Caco-2 (cell line): ENCODE data around the gene PACSIN1. TPM values are rescaled to one million over a fixed set of nuclear protein-coding genes. Genes with fewer than 3 reads are reported as not detected.

ENCODE experiments used
- BruUV-seq: library from RNA; stranded (reverse); fragments of 400-500 nt; replicated peaks from 2 replicates; lab custom pipeline; 2021; lab: Mats Ljungman, UMichigan
- CTCF ChIA-PET: fragments of 300-600 bp; sonication (Branson Sonifier 250); formaldehyde crosslinking; loops from one replicate; lab custom pipeline; 2022; ENCODE audit warnings: antibody characterized with exemption; lab: Charles Lee
- POLR2A ChIA-PET: fragments of 300-600 bp; sonication (Branson Sonifier 250); formaldehyde crosslinking; loops from one replicate; lab custom pipeline; 2022; ENCODE audit warnings: antibody characterized with exemption; lab: Charles Lee
- DNase-seq, 2 experiments: peaks; one replicate each; pipeline versions ENCODE4 v3.0.0 to v3.0.0-alpha.2; 2020 to 2022
- H3K27me3 ChIP-seq: replicated peaks from 2 replicates; pipeline ENCODE4 v1.6.0; 2011; ENCODE audit warnings: low read length; ENCODE audit not compliant: control insufficient read depth, insufficient read depth
- H3K36me3 ChIP-seq: 2 replicates; pipeline ENCODE4 v1.5.1; 2011; ENCODE audit warnings: low read length; ENCODE audit not compliant: control insufficient read depth, insufficient read depth
- H3K4me1 ChIP-seq: fragments of 250-450 bp; sonication (Bioruptor Pico); 2 replicates; pipeline ENCODE4 v1.5.1; 2020; ENCODE audit warnings: mild to moderate bottlenecking
- H3K4me3 ChIP-seq: 2 replicates; pipeline ENCODE4 v1.5.1; 2011; ENCODE audit warnings: low read depth, mild to moderate bottlenecking, control low read depth, low read length
- H3K9me3 ChIP-seq: fragments of 250-450 bp; sonication (Bioruptor Pico); 2 replicates; pipeline ENCODE4 v1.5.1; 2020; ENCODE audit warnings: mild to moderate bottlenecking, moderate library complexity
- H3K27ac Mint-ChIP-seq: one replicate; pipeline ENCODE4 v1.8.0; 2022; ENCODE audit warnings: mixed read lengths; ENCODE audit not compliant: unreplicated experiment
- H3K27me3 Mint-ChIP-seq: one replicate; pipeline ENCODE4 v1.8.0; 2022; ENCODE audit warnings: mixed read lengths; ENCODE audit not compliant: insufficient read depth, unreplicated experiment
- H3K36me3 Mint-ChIP-seq: one replicate; pipeline ENCODE4 v1.8.0; 2022; ENCODE audit warnings: mild to moderate bottlenecking, mixed read lengths; ENCODE audit not compliant: insufficient read depth, unreplicated experiment
- H3K4me1 Mint-ChIP-seq: one replicate; pipeline ENCODE4 v1.8.0; 2022; ENCODE audit warnings: low read depth, mixed read lengths; ENCODE audit not compliant: unreplicated experiment
- H3K4me3 Mint-ChIP-seq: one replicate; pipeline ENCODE4 v1.8.0; 2022; ENCODE audit warnings: mild to moderate bottlenecking, moderate library complexity, mixed read lengths; ENCODE audit not compliant: unreplicated experiment
- H3K9me3 Mint-ChIP-seq: one replicate; pipeline ENCODE4 v1.8.0; 2022; ENCODE audit warnings: mixed read lengths; ENCODE audit not compliant: unreplicated experiment
- intact Hi-C: fragments of 100-400 bp; cut with micrococcal nuclease; formaldehyde crosslinking; loops from one replicate; pipeline ENCODE4 v1.10.0; 2022; ENCODE audit not compliant: unreplicated experiment
- total RNA-seq: library from RNA; stranded (reverse); gene quantifications from 2 replicates; pipeline ENCODE4 v1.2.3, GENCODE V29; 2022
- TF ChIP-seq, protein P1 (sequence below), 2 experiments: fragments of 200-600 bp in 1 of 2; IDR thresholded peaks; 1 replicate in 1 of 2; 2 replicates in 1 of 2; pipeline versions ENCODE4 v1.5.1 to v1.8.0; 2011 to 2022; ENCODE audit warnings: antibody characterized with exemption in 1 of 2, control low read depth in 1 of 2, inconsistent platforms in 1 of 2, low read depth in 1 of 2, low read length in 1 of 2, mild to moderate bottlenecking in 1 of 2, moderate library complexity in 1 of 2; ENCODE audit not compliant: insufficient read depth in 1 of 2, severe bottlenecking in 1 of 2, unreplicated experiment in 1 of 2

The PACSIN1 gene
- total RNA-seq, 1 experiment from 2014 or later = 3.7 TPM

DNA sequence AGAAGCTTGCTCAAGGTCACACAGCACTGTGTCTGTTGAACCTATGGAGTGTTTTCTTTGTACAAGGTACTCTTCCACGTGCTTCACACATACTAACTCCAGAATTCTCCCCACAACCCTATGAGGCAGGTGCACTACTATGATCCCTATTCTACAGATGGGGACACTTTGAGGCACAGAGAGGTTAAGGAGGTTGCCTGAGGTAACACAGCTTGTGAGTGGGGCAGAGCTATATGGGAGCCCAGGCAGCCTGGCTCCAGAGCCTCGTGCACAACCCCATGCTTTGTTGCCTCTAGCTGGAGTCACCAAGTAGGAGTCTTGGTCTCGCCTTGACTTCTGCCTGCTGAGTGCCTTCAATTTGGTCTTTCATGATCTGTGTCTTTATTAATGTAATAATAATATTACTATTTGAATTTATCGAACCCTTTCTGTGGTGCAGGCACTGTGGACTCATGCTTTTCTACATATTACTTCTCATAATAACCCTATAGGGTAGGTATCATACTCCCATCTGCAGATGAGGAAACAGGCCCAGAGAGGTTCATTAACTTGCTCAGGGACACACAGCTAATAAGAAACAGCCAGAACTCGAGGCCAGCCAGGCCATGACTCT, 103.6 kb downstream of the PACSIN1 start:
- no peaks in the 10 kb centered on the region for H3K4me1 Mint-ChIP-seq
- peaks cover 28% of the 10 kb centered on the region for H3K36me3 Mint-ChIP-seq
- ChIA-PET CTCF (no interaction called here), POLR2A (no interaction called here)
- Histone ChIP-seq H3K9me3 (no peaks in the 10 kb centered on the region), H3K4me3 (no peak overlapping the region), H3K4me1 (no peaks in the 10 kb centered on the region), H3K27me3 (no peaks in the 10 kb centered on the region), H3K36me3 (no peaks in the 10 kb centered on the region)
- no peak for DNase-seq
- TF ChIP-seq, protein P1, sequence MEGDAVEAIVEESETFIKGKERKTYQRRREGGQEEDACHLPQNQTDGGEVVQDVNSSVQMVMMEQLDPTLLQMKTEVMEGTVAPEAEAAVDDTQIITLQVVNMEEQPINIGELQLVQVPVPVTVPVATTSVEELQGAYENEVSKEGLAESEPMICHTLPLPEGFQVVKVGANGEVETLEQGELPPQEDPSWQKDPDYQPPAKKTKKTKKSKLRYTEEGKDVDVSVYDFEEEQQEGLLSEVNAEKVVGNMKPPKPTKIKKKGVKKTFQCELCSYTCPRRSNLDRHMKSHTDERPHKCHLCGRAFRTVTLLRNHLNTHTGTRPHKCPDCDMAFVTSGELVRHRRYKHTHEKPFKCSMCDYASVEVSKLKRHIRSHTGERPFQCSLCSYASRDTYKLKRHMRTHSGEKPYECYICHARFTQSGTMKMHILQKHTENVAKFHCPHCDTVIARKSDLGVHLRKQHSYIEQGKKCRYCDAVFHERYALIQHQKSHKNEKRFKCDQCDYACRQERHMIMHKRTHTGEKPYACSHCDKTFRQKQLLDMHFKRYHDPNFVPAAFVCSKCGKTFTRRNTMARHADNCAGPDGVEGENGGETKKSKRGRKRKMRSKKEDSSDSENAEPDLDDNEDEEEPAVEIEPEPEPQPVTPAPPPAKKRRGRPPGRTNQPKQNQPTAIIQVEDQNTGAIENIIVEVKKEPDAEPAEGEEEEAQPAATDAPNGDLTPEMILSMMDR (IDR thresholded peaks at IDR 0.05; ENCODE audit: insufficient read depth in 1 of 2, low read depth in 1 of 2, low read length in 1 of 2, severe bottlenecking in 1 of 2, unreplicated experiment in 1 of 2) = no peak
- H3K27ac Mint-ChIP-seq = no peak overlapping the region
- H3K4me3 Mint-ChIP-seq = no peak overlapping the region
- H3K9me3 Mint-ChIP-seq = no peaks in the 10 kb centered on the region
- intact Hi-C loops = no loop called here
- H3K27me3 Mint-ChIP-seq = no peaks in the 10 kb centered on the region
- no TSS peak for BruUV-seq

DNA sequence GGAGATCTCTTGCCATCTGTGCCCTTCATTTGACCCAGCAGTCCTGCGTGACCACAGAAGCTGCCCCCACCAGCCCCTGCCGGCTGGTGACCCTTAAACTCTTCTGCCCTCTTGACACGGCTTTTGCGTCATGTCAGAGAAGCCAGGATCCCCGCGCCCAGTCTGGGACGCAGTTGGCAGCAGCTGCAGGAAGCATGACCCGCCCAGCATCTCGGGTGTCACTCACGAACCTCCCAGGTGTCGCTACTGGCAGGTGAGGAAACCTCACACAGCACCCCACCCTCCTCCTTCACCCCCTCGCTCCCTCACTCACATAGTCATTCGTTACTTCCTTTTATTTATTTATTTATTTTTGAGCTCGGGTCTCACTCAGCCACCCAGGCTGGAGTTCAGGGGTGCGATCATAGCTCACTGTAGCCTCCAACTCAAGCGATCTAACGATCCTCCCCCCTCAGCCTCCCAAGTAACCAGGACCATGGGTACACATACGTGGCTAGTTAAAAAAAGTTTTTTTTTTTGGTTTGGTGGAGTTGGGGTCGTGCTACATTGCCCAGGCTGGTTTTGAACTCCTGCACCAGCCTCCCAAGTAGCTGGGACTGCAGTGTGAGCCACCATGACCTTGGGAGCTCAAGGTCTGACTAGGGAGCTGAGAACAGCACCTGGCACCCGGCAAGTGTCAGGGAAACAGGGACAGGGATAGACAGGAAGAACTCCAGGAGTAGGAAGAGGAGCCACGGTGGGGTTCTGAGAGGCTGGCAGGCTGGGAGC, 104.4 kb downstream of the PACSIN1 start:
- no peaks in the 10 kb centered on the region for H3K27me3 Mint-ChIP-seq
- intact Hi-C loops = no loop called here
- no peaks in the 10 kb centered on the region for H3K9me3 Mint-ChIP-seq
- peak overlapping the region; percentile 81 for H3K27ac Mint-ChIP-seq
- CTCF ChIA-PET = interaction anchor here (0.7 kb wide), 1 partner anchor 60 kb away, joined by 4 read pairs; no protein-coding TSS in a partner anchor
- no peaks in the 10 kb centered on the region for H3K4me1 Mint-ChIP-seq
- H3K4me3 Mint-ChIP-seq = no peak overlapping the region
- no TSS peak for BruUV-seq
- TF ChIP-seq, protein P1 (IDR thresholded peaks at IDR 0.05; ENCODE audit: insufficient read depth in 1 of 2, low read depth in 1 of 2, low read length in 1 of 2, severe bottlenecking in 1 of 2, unreplicated experiment in 1 of 2) = no peak
- Histone ChIP-seq H3K27me3 (no peaks in the 10 kb centered on the region), H3K4me1 (no peaks in the 10 kb centered on the region), H3K36me3 (no peaks in the 10 kb centered on the region), H3K4me3 (no peak overlapping the region), H3K9me3 (no peaks in the 10 kb centered on the region)
- POLR2A ChIA-PET = no interaction called here
- DNase-seq = no peak
- peaks cover 28% of the 10 kb centered on the region for H3K36me3 Mint-ChIP-seq

DNA sequence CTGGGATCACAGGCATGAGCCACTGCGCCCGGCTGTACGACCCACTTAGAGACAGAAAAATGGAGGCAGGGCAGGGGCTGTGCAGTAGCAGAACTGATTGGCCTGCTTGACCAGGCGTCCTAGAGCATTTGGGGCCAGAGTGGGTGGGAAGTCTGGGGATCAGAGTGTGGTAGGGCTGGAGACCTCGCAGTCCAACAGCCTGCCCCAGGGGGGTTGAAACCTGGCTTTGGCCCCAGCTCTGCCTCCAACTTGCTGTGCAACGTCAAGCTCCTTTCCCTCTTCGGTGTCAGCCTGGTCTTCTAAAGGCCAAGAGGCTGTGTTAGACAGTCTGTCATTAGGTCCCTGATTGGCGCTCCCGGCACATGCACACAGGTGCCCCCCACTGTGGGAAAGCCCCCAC, 105.5 kb downstream of the PACSIN1 start:
- no peak overlapping the region for H3K27ac Mint-ChIP-seq
- POLR2A ChIA-PET = no interaction called here

More for the DNA sequence above, 105.5 kb downstream of the PACSIN1 start:
- intact Hi-C loops = no loop called here
- Histone ChIP-seq H3K4me3 (no peak overlapping the region), H3K36me3 (no peaks in the 10 kb centered on the region), H3K27me3 (no peaks in the 10 kb centered on the region), H3K9me3 (no peaks in the 10 kb centered on the region), H3K4me1 (no peaks in the 10 kb centered on the region)
- CTCF ChIA-PET = interaction anchor here (0.7 kb wide), 1 partner anchor 1072 kb away, joined by 5 read pairs; no protein-coding TSS in a partner anchor
- TF ChIP-seq, protein P1 (IDR thresholded peaks at IDR 0.05; ENCODE audit: insufficient read depth in 1 of 2, low read depth in 1 of 2, low read length in 1 of 2, severe bottlenecking in 1 of 2, unreplicated experiment in 1 of 2) = no peak
- Mint-ChIP-seq H3K27me3 (no peaks in the 10 kb centered on the region), H3K4me3 (no peak overlapping the region), H3K4me1 (no peaks in the 10 kb centered on the region), H3K9me3 (no peaks in the 10 kb centered on the region), H3K36me3 (peaks cover 31% of the 10 kb centered on the region)
- DNase-seq = no peak
- no TSS peak for BruUV-seq
